ENCODE measurements around the gene NINL. TPM values are rescaled to one million over a fixed set of nuclear protein-coding genes. Genes with fewer than 3 reads are reported as not detected.

Gene NINL
- total RNA-seq, 1 experiment from 2014 or later = 1.2 TPM

DNA sequence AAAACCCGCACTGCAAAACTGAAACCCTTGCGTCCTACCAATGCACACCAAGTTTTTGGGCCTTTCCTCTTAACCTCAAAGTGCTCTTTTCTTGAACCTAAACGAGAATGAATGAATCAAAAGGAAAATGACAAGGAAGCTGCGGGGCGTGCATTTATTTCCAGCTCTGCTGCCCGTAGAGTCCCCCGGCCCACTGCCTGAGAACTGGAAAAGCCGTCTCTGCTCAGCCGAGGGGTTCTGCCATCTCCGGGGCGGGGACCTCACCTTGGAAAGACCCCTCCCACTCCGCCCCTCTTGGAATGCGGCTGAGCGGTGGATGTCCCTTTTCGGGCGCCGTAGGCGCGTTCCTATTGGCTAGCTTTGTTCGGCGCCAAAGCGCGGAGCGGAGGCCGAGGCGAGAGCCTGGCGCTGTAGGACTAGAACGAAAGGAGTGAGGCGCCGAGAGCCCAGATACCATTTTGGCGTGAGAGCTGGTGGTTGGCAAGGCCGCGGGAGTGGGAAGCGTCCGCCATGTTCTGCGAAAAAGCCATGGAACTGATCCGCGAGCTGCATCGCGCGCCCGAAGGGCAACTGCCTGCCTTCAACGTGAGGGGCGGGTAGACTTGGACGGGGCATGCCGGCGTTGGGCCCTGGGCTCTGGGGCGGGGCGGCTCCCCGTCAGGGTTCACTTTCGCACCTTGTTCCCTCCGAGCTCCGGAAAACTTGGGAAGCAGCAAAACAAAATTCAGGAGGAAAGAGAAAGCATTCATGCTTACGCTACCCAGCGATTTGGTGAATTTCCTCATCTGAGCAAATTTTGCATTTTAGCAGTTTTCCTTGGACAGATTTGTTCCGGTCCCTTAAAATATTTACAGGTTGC, 177.8 kb downstream of the NINL start, which contains the start of gene GINS1:
GINS1 (plus strand) TSS at position 363 of the 859 bp plus-strand sequence; CDS start at position 511, 148 bp downstream.
- ChIA-PET CTCF (interaction anchor here (0.5 to 3.8 kb wide), 22 partner anchors 9 to 750 kb away, joined by 3 to 37 read pairs (median 4); partner anchors contain the start of gene APMAP), POLR2A (interaction anchor here (0.6 to 3.7 kb wide), 35 partner anchors 9 to 1764 kb away, joined by 3 to 19 read pairs (median 4); partner anchors contain the start of genes APMAP and PYGB)
- peak; percentile 90 for DNase-seq (ENCODE audit: unreplicated experiment)
- Mint-ChIP-seq H3K4me1 (ENCODE audit: insufficient read depth, unreplicated experiment) (peaks cover 15% of the 10 kb centered on the region), H3K27ac (ENCODE audit: low read depth, unreplicated experiment) (peak within 1 kb of the TSS; percentile 69), H3K9me3 (ENCODE audit: unreplicated experiment) (peaks cover 10% of the 10 kb centered on the region), H3K27me3 (ENCODE audit: insufficient read depth, unreplicated experiment) (no peaks in the 10 kb centered on the region), H3K4me3 (ENCODE audit: unreplicated experiment) (peak within 1 kb of the TSS; percentile 92), H3K36me3 (ENCODE audit: insufficient read depth, unreplicated experiment) (peaks cover 12% of the 10 kb centered on the region)
- TSS peak; percentile 81 for BruUV-seq (replicated peaks)
- intact Hi-C loops (cut with micrococcal nuclease) = no loop called here
- TF ChIP-seq CTCF (IDR thresholded peaks at IDR 0.05; ENCODE audit: unreplicated experiment) = no peak

Other genes starting within 250 kb of the NINL start
- gene ABHD12, start 194.7 kb downstream of the NINL start, total RNA-seq (2022) = 18.6 TPM in 2 replicates
- gene GINS1, start 177.9 kb downstream of the NINL start, total RNA-seq (2022) = 5.2 and 6.0 TPM in 2 replicates
- 5.2 and 5.7 TPM in 2 replicates for gene NANP, start 38.5 kb upstream of the NINL start, total RNA-seq (2022)
- 19.5 and 23.0 TPM in 2 replicates for gene ZNF337, start 111.3 kb upstream of the NINL start, total RNA-seq (2022)